ENCODE results near the gene TNFAIP8L1.
"Not testable (repeated sequence)": the region's sequence is repeated elsewhere in the genome, so short reads cannot be mapped to it uniquely, and the experiment has no call there.

The TNFAIP8L1 gene

GRCh38 chr19:4638828-4639530 lies at the start of gene TNFAIP8L1:
TNFAIP8L1 (plus strand) TSS chr19:4639516; CDS start chr19:4651870, 12,354 bp downstream.
- peak; percentile 98 for DNase-seq (ENCODE audit: low read depth in 2 of 2, low spot score in 1 of 2)

GRCh38 chr19:4589579-4590410 lies 49.5 kb upstream of the TNFAIP8L1 start:
- DNase-seq (ENCODE audit: low read depth in 2 of 2, low spot score in 1 of 2) = no peak

GRCh38 chr19:4590559-4590958 lies 48.8 kb upstream of the TNFAIP8L1 start:
- DNase-seq (ENCODE audit: low read depth in 2 of 2, low spot score in 1 of 2) = no peak

GRCh38 chr19:4591320-4591719 lies 48.0 kb upstream of the TNFAIP8L1 start:
- DNase-seq (ENCODE audit: low read depth in 2 of 2, low spot score in 1 of 2) = no peak

GRCh38 chr19:4592445-4592844 lies 46.9 kb upstream of the TNFAIP8L1 start:
- DNase-seq (ENCODE audit: low read depth in 2 of 2, low spot score in 1 of 2) = no peak

GRCh38 chr19:4593409-4593851 lies 45.9 kb upstream of the TNFAIP8L1 start:
- DNase-seq (ENCODE audit: low read depth in 2 of 2, low spot score in 1 of 2) = no peak

GRCh38 chr19:4594201-4594600 lies 45.1 kb upstream of the TNFAIP8L1 start:
- DNase-seq (ENCODE audit: low read depth in 2 of 2, low spot score in 1 of 2) = no peak

- not testable (repeated sequence) for DNase-seq (ENCODE audit: low read depth in 2 of 2, low spot score in 1 of 2)
Observed at GRCh38 chr19:4595158-4595557, 44.2 kb upstream of the TNFAIP8L1 start.

- DNase-seq (ENCODE audit: low read depth in 2 of 2, low spot score in 1 of 2) = no peak
Observed at GRCh38 chr19:4596033-4596904, 43.0 kb upstream of the TNFAIP8L1 start.

- no peak for DNase-seq (ENCODE audit: low read depth in 2 of 2, low spot score in 1 of 2)
Observed at GRCh38 chr19:4597278-4597974, 41.9 kb upstream of the TNFAIP8L1 start.

GRCh38 chr19:4597975-4598671 lies 41.2 kb upstream of the TNFAIP8L1 start:
- no peak for DNase-seq (ENCODE audit: low read depth in 2 of 2, low spot score in 1 of 2)

GRCh38 chr19:4598712-4599111 lies 40.6 kb upstream of the TNFAIP8L1 start:
- no peak for DNase-seq (ENCODE audit: low read depth in 2 of 2, low spot score in 1 of 2)

GRCh38 chr19:4600082-4600481 lies 39.2 kb upstream of the TNFAIP8L1 start:
- no peak for DNase-seq (ENCODE audit: low read depth in 2 of 2, low spot score in 1 of 2)

GRCh38 chr19:4600893-4601292 lies 38.4 kb upstream of the TNFAIP8L1 start:
- DNase-seq (ENCODE audit: low read depth in 2 of 2, low spot score in 1 of 2) = no peak

GRCh38 chr19:4602173-4602788 lies 37.0 kb upstream of the TNFAIP8L1 start:
- DNase-seq (ENCODE audit: low read depth in 2 of 2, low spot score in 1 of 2) = no peak

GRCh38 chr19:4602915-4603314 lies 36.4 kb upstream of the TNFAIP8L1 start:
- no peak for DNase-seq (ENCODE audit: low read depth in 2 of 2, low spot score in 1 of 2)

- DNase-seq (ENCODE audit: low read depth in 2 of 2, low spot score in 1 of 2) = no peak
Observed at GRCh38 chr19:4604912-4605311, 34.4 kb upstream of the TNFAIP8L1 start.

- DNase-seq (ENCODE audit: low read depth in 2 of 2, low spot score in 1 of 2) = no peak
Observed at GRCh38 chr19:4606181-4606580, 33.1 kb upstream of the TNFAIP8L1 start.

GRCh38 chr19:4606921-4607678 lies 32.2 kb upstream of the TNFAIP8L1 start:
- no peak for DNase-seq (ENCODE audit: low read depth in 2 of 2, low spot score in 1 of 2)
